K562 (cell line): ENCODE measurements around the gene SOCS4. TPM values are rescaled to one million over a fixed set of nuclear protein-coding genes. Genes with fewer than 3 reads are reported as not detected.

Source experiments
- BCOR ChIP-seq: fragments of 450-650 bp; IDR thresholded peaks from 2 replicates; pipeline ENCODE4 v1.6.1; 2016
- BDP1 ChIP-seq: IDR thresholded peaks from 3 replicates; pipeline ENCODE4 v1.6.1; 2011; ENCODE audit not compliant: insufficient read length, insufficient read depth
- EZH2 ChIP-seq: IDR thresholded peaks from 2 replicates; pipeline ENCODE4 v1.6.1; 2012; ENCODE audit warnings: low read depth, mild to moderate bottlenecking, inconsistent platforms, low read length, borderline replicate concordance
- KAT7 ChIP-seq: sonication (generic); formaldehyde crosslinking; IDR thresholded peaks from 2 replicates; pipeline ENCODE4 v1.8.0; 2022; ENCODE audit warnings: missing genetic modification reagents, mild to moderate bottlenecking, borderline replicate concordance
- PYGO2 ChIP-seq: fragments of 450-650 bp; IDR thresholded peaks from 2 replicates; pipeline ENCODE4 v1.6.1; 2016; ENCODE audit warnings: mild to moderate bottlenecking, missing genetic modification characterization, moderate library complexity, missing compliant biosample characterization
- RFX5 ChIP-seq: IDR thresholded peaks from 2 replicates; pipeline ENCODE4 v1.6.1; 2011; ENCODE audit warnings: low read depth, mild to moderate bottlenecking, improper control_type of control experiment, low read length
- SAP30 ChIP-seq: fragments of 200-600 bp; sonication (generic); IDR thresholded peaks from 2 replicates; pipeline ENCODE4 v1.6.1; 2012; ENCODE audit warnings: borderline replicate concordance, low read depth, mild to moderate bottlenecking, moderate library complexity, low read length, control low read depth, inconsistent platforms; ENCODE audit not compliant: insufficient read depth, poor library complexity, severe bottlenecking
- SREBF1 ChIP-seq: fragments of 150-350 bp; IDR thresholded peaks from 2 replicates; pipeline ENCODE4 v1.6.1; 2014; ENCODE audit warnings: antibody characterized with exemption, low read depth, low read length, borderline replicate concordance
- STAT5A ChIP-seq: IDR thresholded peaks from 2 replicates; pipeline ENCODE4 v1.6.1; 2012; ENCODE audit warnings: low read length, inconsistent platforms, borderline replicate concordance
- SUPT5H ChIP-seq: fragments of 450-650 bp; IDR thresholded peaks from 2 replicates; pipeline ENCODE4 v1.6.1; 2016
- THRAP3 ChIP-seq: fragments of 450-650 bp; IDR thresholded peaks from 2 replicates; pipeline ENCODE4 v1.6.1; 2016; ENCODE audit warnings: mild to moderate bottlenecking, inconsistent platforms, borderline replicate concordance
- ZNF589 ChIP-seq: fragments of 200-800 bp; sonication (Bioruptor generic); IDR thresholded peaks from 2 replicates; pipeline ENCODE4 v1.6.1; 2016; ENCODE audit warnings: low read depth, missing genetic modification characterization, missing compliant biosample characterization
- ZNF707 ChIP-seq: fragments of 250-450 bp; sonication (Bioruptor Pico); conservative IDR thresholded peaks from 2 replicates; pipeline ENCODE4 v1.8.0; 2022; ENCODE audit warnings: inconsistent platforms, mild to moderate bottlenecking, moderate library complexity
- polyA plus RNA-seq, 8 experiments: library from polyadenylated mRNA; depleted of rRNA in 4 of 8; stranded (reverse) in 5 of 8; unstranded in 3 of 8; fragments of >200 nt; fragmentation: Nextera tagmentation in 2 of 8; fragmentation: Illumina TruSeq in 1 of 8; extraction: Ambion mirVana in 2 of 8; extraction: Trizol in 1 of 8; gene quantifications; 2 replicates each; pipeline versions ENCODE4 v1.2.1 to v1.2.3, GENCODE V29; 2011 to 2014; ENCODE audit warnings: inconsistent platforms in 1 of 8, missing spikeins in 1 of 8
- total RNA-seq, 7 experiments: library from RNA; depleted of rRNA in 6 of 7; stranded (reverse); fragments of >200 nt in 6 of 7; fragmentation: Illumina TruSeq in 2 of 7; extraction: Trizol in 2 of 7; gene quantifications; 2 replicates each; pipeline versions ENCODE4 v1.2.1 to v1.2.3, GENCODE V29; 2011 to 2021; ENCODE audit warnings: low replicate concordance in 1 of 7
- TF ChIP-seq, protein P1 (sequence below): fragments of 450-650 bp; formaldehyde crosslinking; IDR thresholded peaks from 2 replicates; pipeline ENCODE4 v1.4.0; 2022; ENCODE audit warnings: mild to moderate bottlenecking, moderate library complexity
- TF ChIP-seq, protein P2 (sequence below): fragments of 250-450 bp; sonication (Bioruptor Pico); IDR thresholded peaks from 2 replicates; pipeline ENCODE4 v1.8.0; 2021; ENCODE audit warnings: borderline replicate concordance, mild to moderate bottlenecking, moderate library complexity; ENCODE audit not compliant: poor library complexity, severe bottlenecking
- TF ChIP-seq, protein P3 (sequence below): sonication (generic); formaldehyde crosslinking; IDR thresholded peaks from 2 replicates; pipeline ENCODE4 v1.8.1; 2022; ENCODE audit warnings: missing genetic modification reagents
- TF ChIP-seq, protein P4 (sequence below): fragments of 200-800 bp; sonication (Bioruptor generic); IDR thresholded peaks from 2 replicates; pipeline ENCODE4 v1.6.1; 2017; ENCODE audit warnings: missing genetic modification characterization, missing compliant biosample characterization
- TF ChIP-seq, protein P5 (sequence below), 3 experiments: fragments of 200-800 bp in 1 of 3; fragments of 250-450 bp in 1 of 3; fragments of 450-650 bp in 1 of 3; sonication (Bioruptor Pico) in 1 of 3; sonication (Bioruptor generic) in 1 of 3; formaldehyde crosslinking in 1 of 3; IDR thresholded peaks; 2 replicates each; pipeline versions ENCODE4 v1.6.1 to v1.8.0; 2016 to 2022; ENCODE audit warnings: mild to moderate bottlenecking in 2 of 3, missing genetic modification characterization in 2 of 3, missing compliant biosample characterization in 1 of 3, moderate library complexity in 1 of 3

SOCS4 gene
- total and polyA plus RNA-seq, 9 of the 15 experiments (the other 6 are each of a cell fraction or from before 2014, with no cell fraction given), result 2.6 to 12.7 (median 9.7) TPM

DNA sequence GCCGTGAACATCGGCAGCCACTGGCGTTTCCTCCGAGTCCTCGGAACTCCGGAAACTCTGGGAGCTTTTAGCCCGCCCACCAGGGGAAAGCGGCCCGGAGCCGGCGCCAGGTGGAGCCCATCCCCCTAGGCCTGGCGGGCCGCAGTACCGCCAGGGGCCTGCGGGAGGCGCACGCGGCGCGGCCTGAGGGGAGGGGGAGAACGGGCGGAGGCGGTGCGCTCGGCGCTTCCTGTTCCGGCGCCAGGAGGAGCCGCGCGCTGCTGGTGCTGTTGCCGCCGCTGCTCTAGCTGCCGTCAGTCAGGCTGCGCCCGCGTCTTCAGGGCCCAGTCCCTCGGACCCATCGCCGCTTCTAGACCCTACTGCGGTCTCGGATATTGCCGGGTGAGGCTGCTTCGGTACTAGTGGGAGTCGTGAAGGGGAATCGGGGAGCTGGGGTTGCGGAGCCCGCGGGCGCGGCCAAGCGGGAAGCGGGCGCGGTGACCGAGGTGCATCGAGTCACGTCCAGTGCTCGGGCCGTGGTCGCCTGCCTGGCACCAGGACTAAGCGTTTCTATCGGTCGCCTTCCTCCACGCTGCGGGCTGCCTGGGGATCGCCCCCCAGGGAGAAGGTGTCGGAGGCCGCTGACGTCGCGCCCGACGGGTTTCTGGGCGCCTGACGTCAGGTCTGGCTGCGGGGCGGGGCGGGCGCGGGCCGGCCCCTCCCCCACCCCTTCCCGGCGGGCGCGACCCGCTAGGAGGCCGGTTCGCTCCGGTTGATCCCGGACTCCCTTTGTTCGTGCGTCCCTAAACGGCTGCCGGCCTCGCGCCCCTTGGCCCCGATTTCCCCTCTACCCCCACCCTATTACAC lies 24.6 kb downstream of the SOCS4 start, which contains the start of gene MAPK1IP1L (continued):
- TF ChIP-seq, protein P1, sequence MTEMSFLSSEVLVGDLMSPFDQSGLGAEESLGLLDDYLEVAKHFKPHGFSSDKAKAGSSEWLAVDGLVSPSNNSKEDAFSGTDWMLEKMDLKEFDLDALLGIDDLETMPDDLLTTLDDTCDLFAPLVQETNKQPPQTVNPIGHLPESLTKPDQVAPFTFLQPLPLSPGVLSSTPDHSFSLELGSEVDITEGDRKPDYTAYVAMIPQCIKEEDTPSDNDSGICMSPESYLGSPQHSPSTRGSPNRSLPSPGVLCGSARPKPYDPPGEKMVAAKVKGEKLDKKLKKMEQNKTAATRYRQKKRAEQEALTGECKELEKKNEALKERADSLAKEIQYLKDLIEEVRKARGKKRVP (CRISPR knock-in tag), result no peak
- TF ChIP-seq STAT5A (no peak), SUPT5H (peak; percentile 97), EZH2 (no peak), SAP30 (peak; percentile 74), BCOR (no peak), THRAP3 (no peak), SREBF1 (no peak; the same call in 1 of the 2 replicates), ZNF707 (no peak), RFX5 (no peak), PYGO2 (no peak), BDP1 (no peak), ZNF589 (no peak), KAT7 (CRISPR knock-in tag) (no peak)
- TF ChIP-seq, protein P2, sequence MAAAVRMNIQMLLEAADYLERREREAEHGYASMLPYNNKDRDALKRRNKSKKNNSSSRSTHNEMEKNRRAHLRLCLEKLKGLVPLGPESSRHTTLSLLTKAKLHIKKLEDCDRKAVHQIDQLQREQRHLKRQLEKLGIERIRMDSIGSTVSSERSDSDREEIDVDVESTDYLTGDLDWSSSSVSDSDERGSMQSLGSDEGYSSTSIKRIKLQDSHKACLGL (CRISPR knock-in tag), result no peak
- TF ChIP-seq, protein P3, sequence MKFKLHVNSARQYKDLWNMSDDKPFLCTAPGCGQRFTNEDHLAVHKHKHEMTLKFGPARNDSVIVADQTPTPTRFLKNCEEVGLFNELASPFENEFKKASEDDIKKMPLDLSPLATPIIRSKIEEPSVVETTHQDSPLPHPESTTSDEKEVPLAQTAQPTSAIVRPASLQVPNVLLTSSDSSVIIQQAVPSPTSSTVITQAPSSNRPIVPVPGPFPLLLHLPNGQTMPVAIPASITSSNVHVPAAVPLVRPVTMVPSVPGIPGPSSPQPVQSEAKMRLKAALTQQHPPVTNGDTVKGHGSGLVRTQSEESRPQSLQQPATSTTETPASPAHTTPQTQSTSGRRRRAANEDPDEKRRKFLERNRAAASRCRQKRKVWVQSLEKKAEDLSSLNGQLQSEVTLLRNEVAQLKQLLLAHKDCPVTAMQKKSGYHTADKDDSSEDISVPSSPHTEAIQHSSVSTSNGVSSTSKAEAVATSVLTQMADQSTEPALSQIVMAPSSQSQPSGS (CRISPR knock-in tag), result peak; percentile 10; the same call in 1 of the 2 replicates
- TF ChIP-seq, protein P4, sequence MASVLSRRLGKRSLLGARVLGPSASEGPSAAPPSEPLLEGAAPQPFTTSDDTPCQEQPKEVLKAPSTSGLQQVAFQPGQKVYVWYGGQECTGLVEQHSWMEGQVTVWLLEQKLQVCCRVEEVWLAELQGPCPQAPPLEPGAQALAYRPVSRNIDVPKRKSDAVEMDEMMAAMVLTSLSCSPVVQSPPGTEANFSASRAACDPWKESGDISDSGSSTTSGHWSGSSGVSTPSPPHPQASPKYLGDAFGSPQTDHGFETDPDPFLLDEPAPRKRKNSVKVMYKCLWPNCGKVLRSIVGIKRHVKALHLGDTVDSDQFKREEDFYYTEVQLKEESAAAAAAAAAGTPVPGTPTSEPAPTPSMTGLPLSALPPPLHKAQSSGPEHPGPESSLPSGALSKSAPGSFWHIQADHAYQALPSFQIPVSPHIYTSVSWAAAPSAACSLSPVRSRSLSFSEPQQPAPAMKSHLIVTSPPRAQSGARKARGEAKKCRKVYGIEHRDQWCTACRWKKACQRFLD (CRISPR knock-in tag), result no peak
- TF ChIP-seq, protein P5, sequence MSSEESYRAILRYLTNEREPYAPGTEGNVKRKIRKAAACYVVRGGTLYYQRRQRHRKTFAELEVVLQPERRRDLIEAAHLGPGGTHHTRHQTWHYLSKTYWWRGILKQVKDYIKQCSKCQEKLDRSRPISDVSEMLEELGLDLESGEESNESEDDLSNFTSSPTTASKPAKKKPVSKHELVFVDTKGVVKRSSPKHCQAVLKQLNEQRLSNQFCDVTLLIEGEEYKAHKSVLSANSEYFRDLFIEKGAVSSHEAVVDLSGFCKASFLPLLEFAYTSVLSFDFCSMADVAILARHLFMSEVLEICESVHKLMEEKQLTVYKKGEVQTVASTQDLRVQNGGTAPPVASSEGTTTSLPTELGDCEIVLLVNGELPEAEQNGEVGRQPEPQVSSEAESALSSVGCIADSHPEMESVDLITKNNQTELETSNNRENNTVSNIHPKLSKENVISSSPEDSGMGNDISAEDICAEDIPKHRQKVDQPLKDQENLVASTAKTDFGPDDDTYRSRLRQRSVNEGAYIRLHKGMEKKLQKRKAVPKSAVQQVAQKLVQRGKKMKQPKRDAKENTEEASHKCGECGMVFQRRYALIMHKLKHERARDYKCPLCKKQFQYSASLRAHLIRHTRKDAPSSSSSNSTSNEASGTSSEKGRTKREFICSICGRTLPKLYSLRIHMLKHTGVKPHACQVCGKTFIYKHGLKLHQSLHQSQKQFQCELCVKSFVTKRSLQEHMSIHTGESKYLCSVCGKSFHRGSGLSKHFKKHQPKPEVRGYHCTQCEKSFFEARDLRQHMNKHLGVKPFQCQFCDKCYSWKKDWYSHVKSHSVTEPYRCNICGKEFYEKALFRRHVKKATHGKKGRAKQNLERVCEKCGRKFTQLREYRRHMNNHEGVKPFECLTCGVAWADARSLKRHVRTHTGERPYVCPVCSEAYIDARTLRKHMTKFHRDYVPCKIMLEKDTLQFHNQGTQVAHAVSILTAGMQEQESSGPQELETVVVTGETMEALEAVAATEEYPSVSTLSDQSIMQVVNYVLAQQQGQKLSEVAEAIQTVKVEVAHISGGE (CRISPR knock-in tag; IDR thresholded peaks at IDR 0.05), result peak in 2 of 3 experiments; percentile 64 to 88; a peak in 4 of 6 replicates
